HepG2 (cell line): ENCODE results near the gene KIF15.

ENCODE experiments used
- ARHGAP35 ChIP-seq: sonication (generic); formaldehyde crosslinking; IDR thresholded peaks from 2 replicates; pipeline ENCODE4 v1.9.0; 2022; ENCODE audit warnings: mild to moderate bottlenecking, inconsistent platforms, moderate library complexity, missing genetic modification reagents, borderline replicate concordance
- FOXK2 ChIP-seq: fragments of 450-650 bp; IDR thresholded peaks from 2 replicates; pipeline ENCODE4 v1.6.1; 2016
- JUNB ChIP-seq: sonication (generic); formaldehyde crosslinking; IDR thresholded peaks from 2 replicates; pipeline ENCODE4 v1.8.0; 2022; ENCODE audit warnings: missing genetic modification reagents, mild to moderate bottlenecking, borderline replicate concordance
- NR3C1 ChIP-seq: sonication (generic); formaldehyde crosslinking; IDR thresholded peaks from 2 replicates; pipeline ENCODE4 v1.4.0; 2020; ENCODE audit warnings: missing genetic modification reagents
- XRCC5 ChIP-seq: fragments of 200-400 bp; formaldehyde crosslinking; optimal IDR thresholded peaks from 2 replicates; pipeline ENCODE3; 2017; ENCODE audit warnings: mild to moderate bottlenecking, low read length
- ZNF354B ChIP-seq: sonication (generic); formaldehyde crosslinking; IDR thresholded peaks from 2 replicates; pipeline ENCODE4 v1.8.0; 2022; ENCODE audit warnings: mild to moderate bottlenecking, missing genetic modification reagents
- TF ChIP-seq, protein P1 (sequence below): sonication (generic); formaldehyde crosslinking; conservative IDR thresholded peaks from 2 replicates; pipeline ENCODE4 v1.4.0; 2020; ENCODE audit warnings: missing genetic modification reagents
- TF ChIP-seq, protein P2 (sequence below): sonication (generic); formaldehyde crosslinking; IDR thresholded peaks from 2 replicates; pipeline ENCODE4 v1.5.1; 2020; ENCODE audit warnings: missing genetic modification reagents, mild to moderate bottlenecking, borderline replicate concordance
- TF ChIP-seq, protein P3 (sequence below): sonication (generic); formaldehyde crosslinking; IDR thresholded peaks from 2 replicates; pipeline ENCODE4 v1.5.0; 2020; ENCODE audit warnings: missing genetic modification reagents
- TF ChIP-seq, protein P4 (sequence below): sonication (generic); formaldehyde crosslinking; conservative IDR thresholded peaks from 2 replicates; pipeline ENCODE4 v1.4.0; 2020; ENCODE audit warnings: missing genetic modification reagents

DNA sequence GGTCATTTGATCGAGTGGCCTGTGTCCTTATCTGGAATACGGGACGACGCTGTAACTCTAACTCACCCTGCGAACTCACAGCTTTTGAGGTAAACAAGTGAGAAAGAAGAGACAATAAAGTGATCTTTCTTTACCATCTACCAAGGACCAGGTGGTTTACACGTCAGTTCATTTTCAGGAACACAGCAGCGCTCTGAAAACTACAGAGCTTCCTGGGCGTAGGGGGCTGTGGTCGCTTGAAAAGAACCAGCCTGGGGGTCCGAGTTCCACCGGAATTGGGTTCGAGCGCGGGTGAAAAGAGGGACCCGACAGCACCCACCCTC lies 532 bp upstream of the KIF15 start:
- TF ChIP-seq XRCC5: no peak
- TF ChIP-seq ARHGAP35: no peak
- TF ChIP-seq, protein P1, sequence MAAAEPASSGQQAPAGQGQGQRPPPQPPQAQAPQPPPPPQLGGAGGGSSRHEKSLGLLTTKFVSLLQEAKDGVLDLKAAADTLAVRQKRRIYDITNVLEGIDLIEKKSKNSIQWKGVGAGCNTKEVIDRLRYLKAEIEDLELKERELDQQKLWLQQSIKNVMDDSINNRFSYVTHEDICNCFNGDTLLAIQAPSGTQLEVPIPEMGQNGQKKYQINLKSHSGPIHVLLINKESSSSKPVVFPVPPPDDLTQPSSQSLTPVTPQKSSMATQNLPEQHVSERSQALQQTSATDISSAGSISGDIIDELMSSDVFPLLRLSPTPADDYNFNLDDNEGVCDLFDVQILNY (CRISPR knock-in tag): no peak
- TF ChIP-seq, protein P2, sequence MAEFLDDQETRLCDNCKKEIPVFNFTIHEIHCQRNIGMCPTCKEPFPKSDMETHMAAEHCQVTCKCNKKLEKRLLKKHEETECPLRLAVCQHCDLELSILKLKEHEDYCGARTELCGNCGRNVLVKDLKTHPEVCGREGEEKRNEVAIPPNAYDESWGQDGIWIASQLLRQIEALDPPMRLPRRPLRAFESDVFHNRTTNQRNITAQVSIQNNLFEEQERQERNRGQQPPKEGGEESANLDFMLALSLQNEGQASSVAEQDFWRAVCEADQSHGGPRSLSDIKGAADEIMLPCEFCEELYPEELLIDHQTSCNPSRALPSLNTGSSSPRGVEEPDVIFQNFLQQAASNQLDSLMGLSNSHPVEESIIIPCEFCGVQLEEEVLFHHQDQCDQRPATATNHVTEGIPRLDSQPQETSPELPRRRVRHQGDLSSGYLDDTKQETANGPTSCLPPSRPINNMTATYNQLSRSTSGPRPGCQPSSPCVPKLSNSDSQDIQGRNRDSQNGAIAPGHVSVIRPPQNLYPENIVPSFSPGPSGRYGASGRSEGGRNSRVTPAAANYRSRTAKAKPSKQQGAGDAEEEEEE: no peak
- TF ChIP-seq, protein P3, sequence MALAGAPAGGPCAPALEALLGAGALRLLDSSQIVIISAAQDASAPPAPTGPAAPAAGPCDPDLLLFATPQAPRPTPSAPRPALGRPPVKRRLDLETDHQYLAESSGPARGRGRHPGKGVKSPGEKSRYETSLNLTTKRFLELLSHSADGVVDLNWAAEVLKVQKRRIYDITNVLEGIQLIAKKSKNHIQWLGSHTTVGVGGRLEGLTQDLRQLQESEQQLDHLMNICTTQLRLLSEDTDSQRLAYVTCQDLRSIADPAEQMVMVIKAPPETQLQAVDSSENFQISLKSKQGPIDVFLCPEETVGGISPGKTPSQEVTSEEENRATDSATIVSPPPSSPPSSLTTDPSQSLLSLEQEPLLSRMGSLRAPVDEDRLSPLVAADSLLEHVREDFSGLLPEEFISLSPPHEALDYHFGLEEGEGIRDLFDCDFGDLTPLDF (CRISPR knock-in tag): no peak
- 0 out of 2 replicates have a peak, but pooled peaks have one; percentile 5 for TF ChIP-seq ZNF354B (CRISPR knock-in tag)
- no peak for TF ChIP-seq JUNB
- TF ChIP-seq, protein P4, sequence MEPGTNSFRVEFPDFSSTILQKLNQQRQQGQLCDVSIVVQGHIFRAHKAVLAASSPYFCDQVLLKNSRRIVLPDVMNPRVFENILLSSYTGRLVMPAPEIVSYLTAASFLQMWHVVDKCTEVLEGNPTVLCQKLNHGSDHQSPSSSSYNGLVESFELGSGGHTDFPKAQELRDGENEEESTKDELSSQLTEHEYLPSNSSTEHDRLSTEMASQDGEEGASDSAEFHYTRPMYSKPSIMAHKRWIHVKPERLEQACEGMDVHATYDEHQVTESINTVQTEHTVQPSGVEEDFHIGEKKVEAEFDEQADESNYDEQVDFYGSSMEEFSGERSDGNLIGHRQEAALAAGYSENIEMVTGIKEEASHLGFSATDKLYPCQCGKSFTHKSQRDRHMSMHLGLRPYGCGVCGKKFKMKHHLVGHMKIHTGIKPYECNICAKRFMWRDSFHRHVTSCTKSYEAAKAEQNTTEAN (CRISPR knock-in tag): no peak
- TF ChIP-seq FOXK2: no peak
- TF ChIP-seq NR3C1 (CRISPR knock-in tag): no peak
